DND-41 (cell line): Measurements from ENCODE around the gene DLGAP1.

Experiments used
- ATAC-seq: fragments of 200-7000 bp; cut with Tn5 transposase; 3 replicates; pipeline ENCODE4 v1.9.1; 2021; ENCODE audit warnings: low read depth; ENCODE audit not compliant: insufficient read depth
- DNase-seq: peaks from one replicate; pipeline ENCODE4 v3.0.0-alpha.2; 2020
- H2AFZ ChIP-seq: 2 replicates; pipeline ENCODE4 v1.6.0; 2012; ENCODE audit warnings: low read depth, low read length
- H3K27ac ChIP-seq: 2 replicates; pipeline ENCODE4 v1.5.1; 2012; ENCODE audit warnings: low read length, inconsistent platforms
- H3K27me3 ChIP-seq: fragments of 200-600 bp; sonication (generic); 2 replicates; pipeline ENCODE4 v1.6.0; 2012; ENCODE audit warnings: low read length, mild to moderate bottlenecking, inconsistent platforms; ENCODE audit not compliant: insufficient read depth, poor library complexity
- H3K36me3 ChIP-seq: 2 replicates; pipeline ENCODE4 v1.5.1; 2012; ENCODE audit warnings: low read length, inconsistent platforms; ENCODE audit not compliant: insufficient read depth
- H3K4me1 ChIP-seq: 2 replicates; pipeline ENCODE4 v1.5.1; 2012; ENCODE audit warnings: mild to moderate bottlenecking, low read length; ENCODE audit not compliant: insufficient read depth
- H3K4me2 ChIP-seq: 2 replicates; pipeline ENCODE4 v1.6.0; 2012; ENCODE audit warnings: mild to moderate bottlenecking, moderate library complexity, low read length, inconsistent platforms; ENCODE audit not compliant: insufficient read depth
- H3K4me3 ChIP-seq, 2 experiments: fragments of 200-600 bp in 1 of 2; shearing (Covaris generic) in 1 of 2; 2 replicates each; pipeline ENCODE4 v1.5.1; 2012 to 2016; ENCODE audit warnings: inconsistent platforms in 2 of 2, low read length in 2 of 2, mild to moderate bottlenecking in 2 of 2, low read depth in 1 of 2, moderate library complexity in 1 of 2
- H3K79me2 ChIP-seq: 2 replicates; pipeline ENCODE4 v1.6.0; 2012; ENCODE audit warnings: low read length, inconsistent platforms; ENCODE audit not compliant: insufficient read depth
- H3K9ac ChIP-seq: 2 replicates; pipeline ENCODE4 v1.6.0; 2012; ENCODE audit warnings: low read depth, mild to moderate bottlenecking, inconsistent platforms, low read length, moderate library complexity
- H3K9me3 ChIP-seq: 2 replicates; pipeline ENCODE4 v1.5.1; 2012; ENCODE audit warnings: low read length, moderate library complexity, mild to moderate bottlenecking, inconsistent platforms; ENCODE audit not compliant: insufficient read depth, severe bottlenecking
- H4K20me1 ChIP-seq: 2 replicates; pipeline ENCODE4 v1.6.0; 2012; ENCODE audit warnings: low read length; ENCODE audit not compliant: insufficient read depth
- CTCF ChIP-seq: IDR thresholded peaks from 2 replicates; pipeline ENCODE4 v1.5.1; 2012; ENCODE audit warnings: borderline replicate concordance, low read length, moderate library complexity, mild to moderate bottlenecking; ENCODE audit not compliant: poor library complexity, severe bottlenecking; ENCODE audit errors: extremely low read depth
- EZH2 ChIP-seq: IDR thresholded peaks from 3 replicates; pipeline ENCODE4 v1.6.1; 2012; ENCODE audit warnings: borderline replicate concordance, low read depth, mild to moderate bottlenecking, moderate library complexity, low read length, inconsistent platforms; ENCODE audit not compliant: severe bottlenecking

Gene DLGAP1

GRCh38 chr18:4143585-4143984 is 311.5 kb downstream of the DLGAP1 start:
- Histone ChIP-seq H3K9me3 (no peaks in the 10 kb centered on the region), H3K27ac (no peak overlapping the region), H3K79me2 (no peaks in the 10 kb centered on the region), H4K20me1 (no peaks in the 10 kb centered on the region), H3K9ac (no peak overlapping the region), H3K27me3 (no peaks in the 10 kb centered on the region), H3K4me3 (no peak overlapping the region), H3K36me3 (no peaks in the 10 kb centered on the region), H3K4me1 (no peaks in the 10 kb centered on the region), H3K4me2 (no peak overlapping the region), H2AFZ (no peak overlapping the region)
- no peak for TF ChIP-seq CTCF
- no peak for TF ChIP-seq EZH2
- ATAC-seq (no peak), DNase-seq (no peak)

- Histone ChIP-seq H3K9ac (no peak overlapping the region), H2AFZ (no peak overlapping the region), H3K27ac (no peak overlapping the region), H4K20me1 (no peaks in the 10 kb centered on the region), H3K4me1 (no peaks in the 10 kb centered on the region), H3K36me3 (no peaks in the 10 kb centered on the region), H3K4me3 (no peak overlapping the region), H3K27me3 (no peaks in the 10 kb centered on the region), H3K79me2 (no peaks in the 10 kb centered on the region), H3K9me3 (no peaks in the 10 kb centered on the region), H3K4me2 (no peak overlapping the region)
- TF ChIP-seq EZH2: no peak
- no peak for TF ChIP-seq CTCF
- DNase-seq: no peak
- no peak for ATAC-seq
Measured at GRCh38 chr18:4142876-4143275, 312.2 kb downstream of the DLGAP1 start.

- Histone ChIP-seq H3K27me3 (peaks cover 5% of the 10 kb centered on the region), H2AFZ (no peak overlapping the region), H4K20me1 (no peaks in the 10 kb centered on the region), H3K9ac (no peak overlapping the region), H3K79me2 (no peaks in the 10 kb centered on the region), H3K4me1 (no peaks in the 10 kb centered on the region), H3K27ac (no peak overlapping the region), H3K36me3 (no peaks in the 10 kb centered on the region), H3K4me2 (no peak overlapping the region), H3K4me3 (no peak overlapping the region), H3K9me3 (no peaks in the 10 kb centered on the region)
- ATAC-seq: no peak
- no peak for DNase-seq
- no peak for TF ChIP-seq EZH2
- no peak for TF ChIP-seq CTCF
Measured at GRCh38 chr18:4134700-4135099, 320.4 kb downstream of the DLGAP1 start.
